NT2/D1 (cell line): ENCODE results near the gene ITGA6.

ENCODE experiments used
- SUZ12 ChIP-seq: IDR thresholded peaks from 2 replicates; pipeline ENCODE4 v1.6.1; 2011; ENCODE audit not compliant: insufficient read length, insufficient read depth; ENCODE audit errors: extremely low read depth
- YY1 ChIP-seq: IDR thresholded peaks from 2 replicates; pipeline ENCODE4 v1.6.1; 2011; ENCODE audit not compliant: insufficient read length, insufficient read depth
- ZNF274 ChIP-seq: IDR thresholded peaks from 2 replicates; pipeline ENCODE4 v1.6.1; 2011; ENCODE audit warnings: mild to moderate bottlenecking, low read depth, low read length

GRCh38 chr2:172458561-172459124 is 31.3 kb downstream of the ITGA6 start:
- TF ChIP-seq ZNF274 (no peak), SUZ12 (no peak), YY1 (no peak)
